HEK293 (cell line): ENCODE measurements around the gene RNF223.

ENCODE experiments used
- BCL6B ChIP-seq: fragments of 450-650 bp; formaldehyde crosslinking; IDR thresholded peaks from 2 replicates; pipeline ENCODE4 v1.5.1; 2017; ENCODE audit warnings: missing biosample characterization, missing genetic modification characterization
- EGR2 ChIP-seq: fragments of 450-650 bp; formaldehyde crosslinking; IDR thresholded peaks from 2 replicates; pipeline ENCODE4 v1.5.1; 2016; ENCODE audit warnings: low read depth, missing biosample characterization, missing genetic modification characterization
- GLIS1 ChIP-seq: fragments of 450-650 bp; formaldehyde crosslinking; IDR thresholded peaks from 2 replicates; pipeline ENCODE4 v1.5.1; 2016; ENCODE audit warnings: missing biosample characterization, missing genetic modification characterization
- HIC1 ChIP-seq: fragments of 450-650 bp; formaldehyde crosslinking; IDR thresholded peaks from 2 replicates; pipeline ENCODE4 v1.5.1; 2016; ENCODE audit warnings: missing biosample characterization, missing genetic modification characterization
- KLF16 ChIP-seq: fragments of 450-650 bp; formaldehyde crosslinking; IDR thresholded peaks from 2 replicates; pipeline ENCODE4 v1.5.1; 2017; ENCODE audit warnings: missing biosample characterization, missing genetic modification characterization
- KLF17 ChIP-seq: fragments of 450-650 bp; formaldehyde crosslinking; IDR thresholded peaks from 2 replicates; pipeline ENCODE4 v1.5.1; 2016; ENCODE audit warnings: missing biosample characterization, missing genetic modification characterization
- SP2 ChIP-seq: fragments of 450-650 bp; formaldehyde crosslinking; IDR thresholded peaks from 2 replicates; pipeline ENCODE4 v1.5.1; 2016; ENCODE audit warnings: missing biosample characterization, missing genetic modification characterization
- ZBTB26 ChIP-seq: fragments of 450-650 bp; formaldehyde crosslinking; optimal IDR thresholded peaks from 2 replicates; pipeline ENCODE3; 2016; ENCODE audit warnings: missing biosample characterization, mild to moderate bottlenecking, missing genetic modification characterization
- ZBTB48 ChIP-seq: fragments of 450-650 bp; formaldehyde crosslinking; IDR thresholded peaks from 2 replicates; pipeline ENCODE4 v1.5.1; 2016; ENCODE audit warnings: missing biosample characterization, missing genetic modification characterization
- ZBTB8A ChIP-seq: fragments of 450-650 bp; formaldehyde crosslinking; IDR thresholded peaks from 2 replicates; pipeline ENCODE4 v1.5.1; 2016; ENCODE audit warnings: missing biosample characterization, missing genetic modification characterization
- ZFHX2 ChIP-seq: fragments of 450-650 bp; formaldehyde crosslinking; conservative IDR thresholded peaks from 2 replicates; pipeline ENCODE4 v1.5.1; 2016; ENCODE audit warnings: missing biosample characterization, missing genetic modification characterization
- ZNF174 ChIP-seq: fragments of 450-650 bp; formaldehyde crosslinking; IDR thresholded peaks from 2 replicates; pipeline ENCODE4 v1.5.0; 2017; ENCODE audit warnings: missing biosample characterization, mild to moderate bottlenecking, missing genetic modification characterization
- ZNF211 ChIP-seq: fragments of 450-650 bp; formaldehyde crosslinking; IDR thresholded peaks from 2 replicates; pipeline ENCODE4 v1.5.1; 2016; ENCODE audit warnings: low read depth, missing biosample characterization, missing genetic modification characterization
- ZNF311 ChIP-seq: fragments of 450-650 bp; formaldehyde crosslinking; IDR thresholded peaks from 2 replicates; pipeline ENCODE4 v1.5.1; 2017; ENCODE audit warnings: missing biosample characterization, missing genetic modification characterization, borderline replicate concordance
- ZNF335 ChIP-seq: fragments of 450-650 bp; formaldehyde crosslinking; conservative IDR thresholded peaks from 2 replicates; pipeline ENCODE4 v1.5.1; 2016; ENCODE audit warnings: missing biosample characterization, missing genetic modification characterization
- ZNF398 ChIP-seq: fragments of 450-650 bp; formaldehyde crosslinking; IDR thresholded peaks from 2 replicates; pipeline ENCODE4 v1.5.1; 2017; ENCODE audit warnings: missing biosample characterization, missing genetic modification characterization
- ZNF514 ChIP-seq: fragments of 450-650 bp; formaldehyde crosslinking; IDR thresholded peaks from 2 replicates; pipeline ENCODE4 v1.5.1; 2016; ENCODE audit warnings: missing biosample characterization, missing genetic modification characterization
- ZNF518A ChIP-seq: fragments of 450-650 bp; formaldehyde crosslinking; conservative IDR thresholded peaks from 2 replicates; pipeline ENCODE4 v1.5.1; 2016; ENCODE audit warnings: low read depth, missing biosample characterization, missing genetic modification characterization
- ZNF629 ChIP-seq: fragments of 450-650 bp; formaldehyde crosslinking; IDR thresholded peaks from 2 replicates; pipeline ENCODE4 v1.5.1; 2017; ENCODE audit warnings: missing biosample characterization, missing genetic modification characterization
- ZNF664 ChIP-seq: fragments of 450-650 bp; formaldehyde crosslinking; IDR thresholded peaks from 2 replicates; pipeline ENCODE4 v1.5.1; 2016; ENCODE audit warnings: missing biosample characterization, missing genetic modification characterization
- ZNF692 ChIP-seq: fragments of 450-650 bp; formaldehyde crosslinking; IDR thresholded peaks from 2 replicates; pipeline ENCODE4 v1.5.1; 2016; ENCODE audit warnings: missing biosample characterization, missing genetic modification characterization
- ZNF843 ChIP-seq: fragments of 450-650 bp; formaldehyde crosslinking; IDR thresholded peaks from 2 replicates; pipeline ENCODE4 v1.5.1; 2016; ENCODE audit warnings: missing biosample characterization, missing genetic modification characterization
- ZXDB ChIP-seq: fragments of 450-650 bp; formaldehyde crosslinking; IDR thresholded peaks from 2 replicates; pipeline ENCODE4 v1.5.1; 2016; ENCODE audit warnings: missing biosample characterization, missing genetic modification characterization
- TF ChIP-seq, protein P1 (sequence below): sonication (generic); formaldehyde crosslinking; IDR thresholded peaks from 2 replicates; pipeline ENCODE4 v1.8.1; 2022; ENCODE audit warnings: mild to moderate bottlenecking, moderate library complexity, missing genetic modification reagents

RNF223 gene

GRCh38 chr1:1058921-1059493, 15.1 kb downstream of the RNF223 start (continued):
- TF ChIP-seq ZBTB26 (tag by site-specific recombination) (peak; percentile 81), HIC1 (tag by site-specific recombination) (0 out of 2 replicates have a peak, but pooled peaks have one; percentile 44), ZBTB8A (peak; percentile 50), ZNF843 (tag by site-specific recombination) (no peak), EGR2 (tag by site-specific recombination) (peak; percentile 27; the same call in 1 of the 2 replicates), ZNF335 (tag by site-specific recombination) (peak; percentile 98), ZXDB (tag by site-specific recombination) (0 out of 2 replicates have a peak, but pooled peaks have one; percentile 39), ZNF311 (tag by site-specific recombination) (no peak), ZNF211 (no peak), GLIS1 (peak; percentile 63), ZNF518A (tag by site-specific recombination) (no peak), ZNF398 (tag by site-specific recombination) (peak; percentile 42), KLF16 (peak; percentile 37; the same call in 1 of the 2 replicates), ZNF629 (tag by site-specific recombination) (peak; percentile 40; the same call in 1 of the 2 replicates), ZNF692 (tag by site-specific recombination) (peak; percentile 96), ZFHX2 (tag by site-specific recombination) (peak; percentile 66), KLF17 (tag by site-specific recombination) (peak; percentile 65; the same call in 1 of the 2 replicates), ZBTB48 (tag by site-specific recombination) (0 out of 2 replicates have a peak, but pooled peaks have one; percentile 41), SP2 (tag by site-specific recombination) (peak; percentile 53), ZNF174 (tag by site-specific recombination) (no peak), ZNF514 (tag by site-specific recombination) (no peak), BCL6B (tag by site-specific recombination) (no peak), ZNF664 (tag by site-specific recombination) (no peak)
- TF ChIP-seq, protein P1, sequence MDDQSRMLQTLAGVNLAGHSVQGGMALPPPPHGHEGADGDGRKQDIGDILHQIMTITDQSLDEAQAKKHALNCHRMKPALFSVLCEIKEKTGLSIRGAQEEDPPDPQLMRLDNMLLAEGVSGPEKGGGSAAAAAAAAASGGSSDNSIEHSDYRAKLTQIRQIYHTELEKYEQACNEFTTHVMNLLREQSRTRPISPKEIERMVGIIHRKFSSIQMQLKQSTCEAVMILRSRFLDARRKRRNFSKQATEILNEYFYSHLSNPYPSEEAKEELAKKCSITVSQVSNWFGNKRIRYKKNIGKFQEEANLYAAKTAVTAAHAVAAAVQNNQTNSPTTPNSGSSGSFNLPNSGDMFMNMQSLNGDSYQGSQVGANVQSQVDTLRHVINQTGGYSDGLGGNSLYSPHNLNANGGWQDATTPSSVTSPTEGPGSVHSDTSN: peak; percentile 18; the same call in 1 of the 2 replicates
